ENCODE data around the gene GMEB2.
"Not testable (repeated sequence)": the region's sequence is repeated elsewhere in the genome, so short reads cannot be mapped to it uniquely, and the experiment has no call there.

GMEB2 gene

DNA sequence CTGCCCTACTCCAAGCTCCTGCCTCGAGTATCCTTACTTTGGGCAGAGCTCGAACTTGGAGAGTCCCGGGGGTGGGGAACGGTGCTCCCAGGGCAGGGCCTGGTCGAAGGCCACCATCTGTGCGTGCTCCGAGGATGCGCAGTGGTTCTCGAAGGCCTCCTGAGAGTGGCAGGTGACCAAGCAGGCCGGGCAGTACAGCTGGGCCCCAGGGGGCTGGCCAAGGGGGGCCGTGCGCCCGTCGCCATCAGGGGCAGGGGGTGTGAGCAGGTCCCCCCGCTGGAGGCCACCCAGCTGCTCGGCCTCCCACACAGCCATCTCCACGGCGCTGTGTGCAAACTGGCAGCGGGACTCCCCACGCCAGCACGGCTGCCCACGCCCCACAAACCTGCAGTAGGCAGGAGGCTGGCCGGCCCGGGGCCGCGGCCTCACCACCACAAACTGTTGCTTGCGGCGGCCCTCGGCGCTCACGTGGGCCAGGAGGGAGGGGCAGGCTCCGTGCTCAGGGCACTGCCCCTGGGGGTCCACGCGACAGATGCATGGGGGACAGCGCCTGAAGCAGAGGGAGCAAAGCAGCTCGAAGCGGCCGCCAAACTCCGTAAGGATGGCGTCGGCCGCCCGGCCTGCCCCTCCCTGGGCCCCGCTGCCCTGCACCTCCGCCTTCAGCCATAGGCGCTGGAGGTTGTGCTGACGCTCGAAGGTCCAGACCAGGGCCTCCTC, 54.7 kb downstream of the GMEB2 start:
- Histone ChIP-seq H3K4me2 (no peak overlapping the region), H3K9ac (no peak overlapping the region), H4K20me1 (ENCODE audit: insufficient read depth) (no peaks in the 10 kb centered on the region), H3K27me3 (ENCODE audit: insufficient read depth, low read depth) (peaks cover 43% of the 10 kb centered on the region), H3K4me3 (IDR thresholded peaks at IDR 0.05; ENCODE audit: insufficient read depth, low read depth, low read length) (no peak overlapping the region), H3K4me1 (ENCODE audit: low read depth, poor library complexity, severe bottlenecking) (peaks cover 32% of the 10 kb centered on the region), H2AFZ (ENCODE audit: low read depth) (no peak overlapping the region), H3K79me2 (ENCODE audit: insufficient read depth, low read depth) (no peaks in the 10 kb centered on the region), H3K27ac (no peak overlapping the region), H3K36me3 (ENCODE audit: insufficient read depth) (no peaks in the 10 kb centered on the region)
- TF ChIP-seq, protein P1, sequence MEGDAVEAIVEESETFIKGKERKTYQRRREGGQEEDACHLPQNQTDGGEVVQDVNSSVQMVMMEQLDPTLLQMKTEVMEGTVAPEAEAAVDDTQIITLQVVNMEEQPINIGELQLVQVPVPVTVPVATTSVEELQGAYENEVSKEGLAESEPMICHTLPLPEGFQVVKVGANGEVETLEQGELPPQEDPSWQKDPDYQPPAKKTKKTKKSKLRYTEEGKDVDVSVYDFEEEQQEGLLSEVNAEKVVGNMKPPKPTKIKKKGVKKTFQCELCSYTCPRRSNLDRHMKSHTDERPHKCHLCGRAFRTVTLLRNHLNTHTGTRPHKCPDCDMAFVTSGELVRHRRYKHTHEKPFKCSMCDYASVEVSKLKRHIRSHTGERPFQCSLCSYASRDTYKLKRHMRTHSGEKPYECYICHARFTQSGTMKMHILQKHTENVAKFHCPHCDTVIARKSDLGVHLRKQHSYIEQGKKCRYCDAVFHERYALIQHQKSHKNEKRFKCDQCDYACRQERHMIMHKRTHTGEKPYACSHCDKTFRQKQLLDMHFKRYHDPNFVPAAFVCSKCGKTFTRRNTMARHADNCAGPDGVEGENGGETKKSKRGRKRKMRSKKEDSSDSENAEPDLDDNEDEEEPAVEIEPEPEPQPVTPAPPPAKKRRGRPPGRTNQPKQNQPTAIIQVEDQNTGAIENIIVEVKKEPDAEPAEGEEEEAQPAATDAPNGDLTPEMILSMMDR (conservative IDR thresholded peaks at IDR 0.05; ENCODE audit: low read depth, low read length), result no peak

DNA sequence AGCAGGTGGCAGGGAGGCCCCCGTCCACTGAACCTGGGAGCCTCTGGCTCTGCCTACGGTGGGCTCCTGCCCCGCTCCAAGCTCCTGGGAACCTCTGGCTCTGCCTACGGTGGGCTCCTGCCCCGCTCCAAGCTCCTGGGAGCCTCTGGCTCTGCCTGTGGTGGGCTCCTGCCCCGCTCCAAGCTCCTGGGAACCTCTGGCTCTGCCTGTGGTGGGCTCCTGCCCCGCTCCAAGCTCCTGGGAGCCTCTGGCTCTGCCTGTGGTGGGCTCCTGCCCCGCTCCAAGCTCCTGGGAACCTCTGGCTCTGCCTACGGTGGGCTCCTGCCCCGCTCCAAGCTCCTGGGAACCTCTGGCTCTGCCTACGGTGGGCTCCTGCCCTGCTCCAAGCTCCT, 55.8 kb downstream of the GMEB2 start:
- H4K20me1 ChIP-seq (ENCODE audit: insufficient read depth); H3K9ac ChIP-seq; H3K4me2 ChIP-seq; H3K36me3 ChIP-seq (ENCODE audit: insufficient read depth); H3K27ac ChIP-seq; H2AFZ ChIP-seq (ENCODE audit: low read depth); H3K79me2 ChIP-seq (ENCODE audit: insufficient read depth, low read depth); H3K4me3 ChIP-seq (IDR thresholded peaks at IDR 0.05; ENCODE audit: insufficient read depth, low read depth, low read length): not testable (repeated sequence)
- peaks cover 32% of the 10 kb centered on the region for H3K4me1 ChIP-seq (ENCODE audit: low read depth, poor library complexity, severe bottlenecking)
- H3K27me3 ChIP-seq (ENCODE audit: insufficient read depth, low read depth), result peaks cover 31% of the 10 kb centered on the region

DNA sequence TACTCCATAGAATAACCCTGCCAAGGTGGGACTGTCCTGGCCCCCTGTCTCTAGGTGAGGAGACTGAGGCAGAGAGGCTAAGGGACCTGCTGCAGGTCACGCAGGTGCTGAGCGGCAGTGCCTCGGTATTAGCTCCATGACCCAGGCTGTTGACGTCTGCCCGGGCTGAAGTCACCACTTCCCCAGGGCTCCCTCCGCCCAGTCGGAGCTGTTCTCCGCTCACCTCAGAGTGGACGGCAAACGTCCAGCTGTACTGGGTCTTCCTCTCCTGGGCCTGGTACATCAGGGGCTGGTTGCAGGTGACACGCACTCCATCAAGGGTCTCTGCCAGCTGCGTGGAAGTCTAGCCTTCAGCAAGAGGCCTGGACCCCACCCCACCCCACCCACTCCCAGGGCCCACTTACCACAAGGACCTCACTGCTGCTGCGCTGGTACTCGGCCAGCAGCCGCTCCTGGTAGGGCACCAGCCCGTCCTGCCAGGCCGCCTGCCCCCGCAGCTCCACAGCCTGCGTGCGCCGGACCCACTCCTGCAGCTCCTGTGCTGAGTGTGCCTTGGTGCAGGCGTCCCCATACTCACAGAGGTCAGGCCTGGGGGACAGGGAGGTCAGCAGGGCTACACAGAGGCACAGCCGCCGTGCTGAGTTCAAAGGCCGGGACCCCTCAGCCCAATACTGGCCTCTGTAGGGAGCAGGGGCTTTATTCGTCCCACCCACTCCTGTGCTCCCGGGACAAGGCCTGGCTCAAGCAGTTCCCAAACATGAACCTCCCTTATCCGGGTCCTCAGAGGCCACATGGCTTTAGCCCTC, 56.4 kb downstream of the GMEB2 start:
- Histone ChIP-seq H3K36me3 (ENCODE audit: insufficient read depth) (no peaks in the 10 kb centered on the region), H3K4me2 (no peak overlapping the region), H3K4me1 (ENCODE audit: low read depth, poor library complexity, severe bottlenecking) (peaks cover 32% of the 10 kb centered on the region), H3K79me2 (ENCODE audit: insufficient read depth, low read depth) (no peaks in the 10 kb centered on the region), H4K20me1 (ENCODE audit: insufficient read depth) (no peaks in the 10 kb centered on the region), H3K4me3 (IDR thresholded peaks at IDR 0.05; ENCODE audit: insufficient read depth, low read depth, low read length) (no peak overlapping the region), H3K27ac (no peak overlapping the region), H2AFZ (ENCODE audit: low read depth) (no peak overlapping the region), H3K27me3 (ENCODE audit: insufficient read depth, low read depth) (peaks cover 27% of the 10 kb centered on the region), H3K9ac (no peak overlapping the region)
- TF ChIP-seq, protein P1 (conservative IDR thresholded peaks at IDR 0.05; ENCODE audit: low read depth, low read length), result no peak

DNA sequence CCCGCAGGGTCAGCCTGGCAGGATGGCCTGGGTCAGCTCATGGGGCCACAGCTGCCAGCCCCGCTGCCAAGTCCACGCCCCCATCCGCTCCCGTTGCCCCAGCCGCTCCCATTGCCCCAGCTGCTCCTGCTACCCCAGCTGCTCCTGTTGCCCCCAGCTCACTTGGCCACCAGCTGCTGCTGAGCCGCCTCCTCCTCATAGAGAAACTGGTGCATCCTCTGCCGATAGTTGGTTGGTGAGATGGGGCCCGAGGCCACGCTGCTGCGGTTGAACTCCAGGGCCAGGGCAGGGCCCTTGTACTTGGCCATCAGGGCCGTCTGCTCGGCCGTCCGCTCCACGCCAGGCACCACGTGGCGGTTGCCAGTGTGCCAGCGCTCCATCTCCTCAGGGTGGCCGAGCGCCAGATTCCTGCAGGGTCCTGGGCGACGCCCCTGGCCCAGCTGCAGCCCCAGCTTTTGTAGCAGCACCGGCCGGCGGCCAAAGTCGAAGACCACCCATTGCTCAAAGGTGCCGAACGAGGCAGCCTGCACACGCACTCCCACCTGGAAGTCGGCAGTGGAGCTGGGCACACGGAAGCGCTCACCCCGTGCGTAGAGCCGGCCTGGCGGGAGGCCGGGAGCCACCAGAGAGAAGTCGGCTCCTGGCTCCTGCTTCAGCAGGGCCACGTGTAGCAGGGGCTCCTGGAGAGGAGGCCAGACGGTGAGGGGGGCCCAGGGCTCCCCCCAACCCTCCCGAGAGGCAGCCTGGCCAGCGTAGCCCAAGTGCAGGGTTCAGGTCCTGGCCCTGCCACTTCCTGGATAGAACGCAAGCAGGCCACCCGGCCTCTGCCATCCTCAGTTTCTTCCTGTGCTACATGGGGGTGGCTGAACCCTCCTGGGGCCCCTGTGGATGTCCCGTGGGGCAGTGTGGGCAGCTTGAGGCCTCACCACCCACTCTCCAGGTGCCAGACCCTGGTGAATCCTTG, 57.6 kb downstream of the GMEB2 start:
- H3K4me1 ChIP-seq (ENCODE audit: low read depth, poor library complexity, severe bottlenecking), result peaks cover 26% of the 10 kb centered on the region
- no peaks in the 10 kb centered on the region for H4K20me1 ChIP-seq (ENCODE audit: insufficient read depth)
- peaks cover 16% of the 10 kb centered on the region for H3K27me3 ChIP-seq (ENCODE audit: insufficient read depth, low read depth)
- TF ChIP-seq, protein P1 (conservative IDR thresholded peaks at IDR 0.05; ENCODE audit: low read depth, low read length), result no peak
- H3K9ac ChIP-seq, result no peak overlapping the region
- H3K79me2 ChIP-seq (ENCODE audit: insufficient read depth, low read depth), result no peaks in the 10 kb centered on the region
- no peaks in the 10 kb centered on the region for H3K36me3 ChIP-seq (ENCODE audit: insufficient read depth)
- no peak overlapping the region for H3K4me3 ChIP-seq (IDR thresholded peaks at IDR 0.05; ENCODE audit: insufficient read depth, low read depth, low read length)
- no peak overlapping the region for H2AFZ ChIP-seq (ENCODE audit: low read depth)
- H3K27ac ChIP-seq, result no peak overlapping the region
- peak overlapping the region; percentile 92 for H3K4me2 ChIP-seq

All from KMS-11 (cell line).